Stimulated activated CD4-positive, alpha-beta T cell treated with anti-CD3 and anti-CD28 coated beads, Interleukin-12 subunit alpha, Interleukin-12 subunit beta, amount 100 ng/mL, for 4 hours (primary cell): ENCODE results near the gene ASTN2.

Experiments used
- DNase-seq: peaks from one replicate; pipeline ENCODE4 v3.0.0-alpha.2; 2020

The ASTN2 gene

GRCh38 chr9:117234103-117234502 is 180.8 kb downstream of the ASTN2 start:
- no peak for DNase-seq

- no peak for DNase-seq
Measured at GRCh38 chr9:117233016-117233415, 181.8 kb downstream of the ASTN2 start.

GRCh38 chr9:117232281-117232680 is 182.6 kb downstream of the ASTN2 start:
- DNase-seq: no peak

- DNase-seq: no peak
Measured at GRCh38 chr9:117231012-117231411, 183.8 kb downstream of the ASTN2 start.

- no peak for DNase-seq
Measured at GRCh38 chr9:117224695-117225094, 190.2 kb downstream of the ASTN2 start.

GRCh38 chr9:117218951-117219350 is 195.9 kb downstream of the ASTN2 start:
- no peak for DNase-seq

- DNase-seq: no peak
Measured at GRCh38 chr9:117214416-117214815, 200.4 kb downstream of the ASTN2 start.

GRCh38 chr9:117211280-117211679 is 203.6 kb downstream of the ASTN2 start:
- DNase-seq: no peak

- DNase-seq: no peak
Measured at GRCh38 chr9:117205806-117206205, 209.1 kb downstream of the ASTN2 start.

- no peak for DNase-seq
Measured at GRCh38 chr9:117204971-117205370, 209.9 kb downstream of the ASTN2 start.

GRCh38 chr9:117191504-117192261 is 223.2 kb downstream of the ASTN2 start:
- no peak for DNase-seq

GRCh38 chr9:117189121-117189520 is 225.7 kb downstream of the ASTN2 start:
- no peak for DNase-seq

GRCh38 chr9:117188394-117188793 is 226.5 kb downstream of the ASTN2 start:
- DNase-seq: no peak

- DNase-seq: no peak
Measured at GRCh38 chr9:117187498-117187897, 227.4 kb downstream of the ASTN2 start.

- no peak for DNase-seq
Measured at GRCh38 chr9:117184173-117184572, 230.7 kb downstream of the ASTN2 start.

- no peak for DNase-seq
Measured at GRCh38 chr9:117182046-117182445, 232.8 kb downstream of the ASTN2 start.

GRCh38 chr9:117180896-117181445 is 233.9 kb downstream of the ASTN2 start:
- DNase-seq: no peak

GRCh38 chr9:117178596-117179375 is 236.1 kb downstream of the ASTN2 start:
- no peak for DNase-seq

GRCh38 chr9:117170567-117170966 is 244.3 kb downstream of the ASTN2 start:
- DNase-seq: no peak

GRCh38 chr9:117169089-117169621 is 245.7 kb downstream of the ASTN2 start:
- no peak for DNase-seq

GRCh38 chr9:117164512-117164911 is 250.3 kb downstream of the ASTN2 start:
- no peak for DNase-seq

- no peak for DNase-seq
Measured at GRCh38 chr9:117160254-117160653, 254.6 kb downstream of the ASTN2 start.

- no peak for DNase-seq
Measured at GRCh38 chr9:117156771-117157535, 257.9 kb downstream of the ASTN2 start.
